Measurements from ENCODE around the gene WDR88. TPM values are rescaled to one million over a fixed set of nuclear protein-coding genes. Genes with fewer than 3 reads are reported as not detected.
A peak's percentile ranks its signal among the peaks of the same experiment; 100 is the strongest.

WDR88 gene
- total and polyA plus RNA-seq, 2 of the 8 experiments (the other 6 are each of a cell fraction or from before 2014, with no cell fraction given) = not detected

DNA sequence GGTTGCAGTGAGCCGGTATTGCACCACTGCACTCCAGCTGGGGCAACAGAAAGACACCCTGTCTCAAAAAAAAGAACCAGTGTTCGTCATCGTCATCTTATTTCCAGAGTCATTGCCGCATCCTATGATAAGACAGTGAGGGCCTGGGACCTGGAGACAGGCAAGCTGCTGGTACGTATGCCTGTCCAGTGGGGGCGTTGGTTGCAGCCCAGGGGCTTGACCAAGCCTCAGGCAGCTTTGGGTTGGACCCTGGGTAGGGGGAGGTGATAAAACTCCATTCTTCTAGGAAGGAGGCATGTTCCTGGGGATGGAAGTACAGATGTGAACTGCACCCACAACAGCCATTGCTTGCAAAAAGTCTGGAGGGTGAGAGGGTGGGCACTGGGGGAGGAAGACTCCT, 15.6 kb downstream of the WDR88 start:
- no peak overlapping the region for H2BK120ac ChIP-seq (replicated peaks; ENCODE audit: low read depth, low read length)
- DNase-seq (ENCODE audit: low read depth in 1 of 2, low spot score in 2 of 2) (no peak), FAIRE-seq (no peak)
- no peaks in the 10 kb centered on the region for H3K36me3 ChIP-seq (ENCODE audit: control insufficient read depth in 2 of 4, insufficient read depth in 4 of 4, low read length in 3 of 4)
- no peak overlapping the region for H3K4ac ChIP-seq (replicated peaks; ENCODE audit: insufficient read length, low read depth, low read length)
- H2BK5ac ChIP-seq (ENCODE audit: low read depth, low read length) = no peak overlapping the region
- H4K20me1 ChIP-seq (replicated peaks in 1 of 2; ENCODE audit: control insufficient read depth in 1 of 2, insufficient read depth in 2 of 2, low read length in 2 of 2) = no peaks in the 10 kb centered on the region
- no peak overlapping the region for H3K18ac ChIP-seq (ENCODE audit: extremely low read depth, low read length)
- no peak overlapping the region for H3K56ac ChIP-seq (replicated peaks; ENCODE audit: insufficient read length, low read depth, low read length)
- TF ChIP-seq KDM5A (IDR thresholded peaks at IDR 0.05; ENCODE audit: low read length) (no peak), CTCF (IDR thresholded peaks at IDR 0.05; ENCODE audit: control extremely low read depth in 1 of 3, insufficient read depth in 1 of 3, low read depth in 1 of 3, low read length in 3 of 3) (peak in 1 of 3 experiments; percentile 8; a peak in 1 of 4 replicates)
- no peaks in the 10 kb centered on the region for H3K9me3 ChIP-seq (ENCODE audit: insufficient read depth in 2 of 2, low read depth in 1 of 2, low read length in 1 of 2)
- 93% methylated on average over 6 of the region's 6 CpGs; no CpG with 5 or more reads in 1 of the 2 experiments for WGBS, 2 experiments (ENCODE audit: extremely low coverage in 1 of 2, insufficient coverage in 1 of 2, insufficient read length in 1 of 2, insufficient replicate concordance in 2 of 2, low coverage in 1 of 2, low lambda C conversion rate in 2 of 2, missing lambda C conversion rate in 1 of 2)
- no peak overlapping the region for H2BK15ac ChIP-seq (ENCODE audit: low read length)
- H3K79me1 ChIP-seq (ENCODE audit: low read depth, low read length) = no peaks in the 10 kb centered on the region
- H2BK20ac ChIP-seq (ENCODE audit: low read length) = no peak overlapping the region
- CTCF ChIA-PET (ENCODE audit: partially characterized antibody) = interaction anchor here (0.6 to 1.9 kb wide), 9 partner anchors 9 to 125 kb away, joined by 3 to 14 read pairs (median 4); no protein-coding TSS in a partner anchor
- no peak overlapping the region for H3K14ac ChIP-seq (ENCODE audit: insufficient read length)
- no peak overlapping the region for H4K8ac ChIP-seq (ENCODE audit: extremely low read depth, insufficient read depth, low read length)
- H3K4me2 ChIP-seq (ENCODE audit: insufficient read depth in 1 of 2, low read depth in 2 of 2, low read length in 2 of 2) = no peak overlapping the region
- H3K4me3 ChIP-seq (ENCODE audit: extremely low read depth in 1 of 4, insufficient read depth in 2 of 4, low read depth in 3 of 4, low read length in 4 of 4) = no peak overlapping the region
- no peaks in the 10 kb centered on the region for H3K79me2 ChIP-seq (ENCODE audit: control insufficient read depth in 1 of 2, insufficient read depth in 2 of 2, low read length in 2 of 2)
- no peak overlapping the region for H2AFZ ChIP-seq (ENCODE audit: low read length)
- no peaks in the 10 kb centered on the region for H3K27me3 ChIP-seq (replicated peaks in 1 of 4; ENCODE audit: control insufficient read depth in 3 of 4, extremely low read depth in 1 of 4, insufficient read depth in 3 of 4, low read length in 3 of 4)
- H3K9ac ChIP-seq (replicated peaks in 1 of 4; ENCODE audit: extremely low read depth in 1 of 4, low read depth in 3 of 4, low read length in 3 of 4) = no peak overlapping the region
- H4K91ac ChIP-seq (replicated peaks; ENCODE audit: insufficient read length, low read length) = no peak overlapping the region
- no peak overlapping the region for H2BK12ac ChIP-seq (ENCODE audit: low read depth, low read length)
- H4K5ac ChIP-seq (ENCODE audit: insufficient read length, low read depth, low read length) = no peak overlapping the region
- no peaks in the 10 kb centered on the region for H3K4me1 ChIP-seq (replicated peaks in 1 of 4; ENCODE audit: control insufficient read depth in 3 of 4, insufficient read depth in 4 of 4, low read length in 3 of 4)
- H3K23me2 ChIP-seq (ENCODE audit: low read depth, low read length) = no peaks in the 10 kb centered on the region; the same call in 1 of the 2 replicates
- no peak overlapping the region for H3K23ac ChIP-seq (ENCODE audit: insufficient read length)
- POLR2A ChIA-PET (ENCODE audit: partially characterized antibody) = interaction anchor here (0.7 to 0.9 kb wide), 2 partner anchors 15 to 128 kb away, joined by 3 to 4 read pairs; no protein-coding TSS in a partner anchor
- no peak overlapping the region for H3K27ac ChIP-seq (ENCODE audit: low read depth, low read length)
- H2AK5ac ChIP-seq (ENCODE audit: low read depth, low read length) = no peak overlapping the region

All from H1 (cell line).